ENCODE data around the gene ZNF326.
"Not testable (repeated sequence)": the region's sequence is repeated elsewhere in the genome, so short reads cannot be mapped to it uniquely, and the experiment has no call there.

The ZNF326 gene

DNA sequence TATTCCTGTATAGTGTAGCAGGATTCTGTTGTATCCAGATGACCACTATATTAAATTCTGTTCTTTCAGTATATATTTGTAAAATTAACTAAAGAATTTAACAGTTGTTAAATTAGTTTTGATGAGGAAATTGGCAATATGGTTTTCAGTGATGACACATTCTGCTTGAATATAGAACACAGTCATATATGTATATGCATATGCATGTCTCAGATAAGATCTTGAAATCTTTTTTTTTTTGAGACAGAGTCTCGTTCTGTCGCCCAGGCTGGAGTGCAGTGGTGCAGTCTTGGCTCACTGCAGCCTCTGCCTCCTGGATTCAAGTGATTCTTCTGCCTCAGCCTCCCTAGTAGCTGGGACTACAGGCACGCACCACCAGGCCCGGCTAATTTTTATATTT, 2.2 kb downstream of the ZNF326 start:
- DNase-seq: not testable (repeated sequence)

DNA sequence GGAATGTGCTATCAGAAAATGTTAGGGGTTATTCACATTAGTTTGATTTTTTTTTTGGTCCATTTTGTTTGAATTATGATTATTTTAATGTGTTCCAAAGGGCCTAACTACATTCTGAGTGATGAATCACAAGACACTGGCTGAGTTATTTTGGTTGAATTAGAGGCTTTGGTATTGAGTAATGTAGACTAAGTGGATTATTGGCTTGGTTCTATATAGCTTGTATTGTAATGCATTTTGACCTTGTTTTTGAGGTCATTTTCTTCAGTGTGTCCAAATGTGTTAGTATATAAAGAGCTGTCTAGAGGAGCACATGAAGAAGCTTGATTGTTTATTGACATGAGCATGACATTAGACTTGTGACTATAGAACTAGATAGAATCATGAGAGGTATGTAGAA, 3.4 kb downstream of the ZNF326 start:
- no peak for DNase-seq

DNA sequence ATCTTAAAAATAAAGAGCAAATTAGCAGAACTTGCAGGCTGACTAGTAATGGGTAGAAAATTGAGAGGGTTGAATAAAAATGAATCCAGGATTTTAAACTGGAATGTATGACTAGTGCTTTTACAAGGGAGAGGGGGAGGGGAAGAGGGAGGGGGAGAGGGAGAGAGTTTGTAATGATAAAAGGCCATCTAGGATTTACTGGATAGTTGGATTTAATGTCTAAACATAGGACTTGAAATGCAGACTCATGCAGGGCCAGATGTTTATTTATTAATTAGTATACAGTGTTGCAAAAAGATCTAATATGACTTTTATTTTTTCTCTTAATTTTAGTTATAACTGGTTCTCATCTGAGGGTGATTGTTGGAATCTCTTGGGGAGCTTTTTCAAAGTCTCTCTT, 4.3 kb downstream of the ZNF326 start:
- DNase-seq: no peak

DNA sequence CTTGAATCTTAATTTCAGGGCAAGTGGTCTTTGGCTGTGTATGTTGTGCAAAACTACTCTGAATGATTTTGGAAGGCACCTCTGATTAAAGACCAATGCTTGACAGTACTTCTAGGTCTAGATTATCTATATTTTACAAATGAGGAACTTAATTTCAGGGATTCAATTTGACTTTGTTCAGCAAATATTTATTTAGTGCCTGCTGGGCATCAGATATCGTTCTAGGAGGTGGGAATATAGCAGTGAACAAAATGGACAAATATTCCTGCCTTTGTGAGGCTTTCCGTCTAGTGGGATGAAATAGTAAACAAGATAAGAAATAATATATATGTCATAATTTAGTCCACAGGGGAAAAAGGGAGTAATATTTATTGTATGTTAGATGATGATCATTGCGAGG, 4.7 kb downstream of the ZNF326 start:
- DNase-seq: no peak

DNA sequence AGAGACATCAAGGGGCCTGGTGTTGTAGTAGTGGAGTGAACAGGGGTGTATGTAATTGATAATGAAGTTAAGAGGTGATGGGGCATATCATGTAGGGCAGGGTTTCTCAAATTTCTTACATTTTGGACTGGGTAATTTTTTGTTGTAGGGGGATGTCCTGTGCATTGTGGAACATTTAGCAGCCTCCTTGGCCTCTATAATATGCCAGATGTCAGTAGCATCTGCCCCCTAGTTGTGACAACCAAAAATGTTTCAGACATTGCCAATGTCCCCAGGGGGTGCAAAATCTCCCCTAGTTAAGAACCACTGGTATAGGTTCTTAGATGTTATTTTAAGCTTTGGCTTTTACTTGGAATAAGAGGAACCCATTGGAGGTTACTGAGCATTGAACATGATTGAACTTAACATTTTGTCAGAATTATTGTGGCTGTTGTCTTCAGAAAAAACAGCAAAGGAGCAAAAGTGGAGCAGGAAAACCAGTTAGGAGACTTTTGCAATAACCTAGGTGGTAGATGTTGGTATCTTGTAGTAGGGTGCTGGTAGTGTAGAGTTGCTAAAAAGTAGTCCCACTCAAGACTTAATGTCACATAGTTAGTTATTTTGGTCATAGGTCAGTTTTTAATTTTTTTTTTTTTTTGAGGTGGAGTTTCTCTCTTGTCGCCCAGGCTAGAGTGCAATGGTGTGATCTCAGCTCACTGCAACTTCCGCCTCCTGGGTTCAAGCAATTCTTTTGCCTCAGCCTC, 6.2 kb downstream of the ZNF326 start:
- DNase-seq: no peak

DNA sequence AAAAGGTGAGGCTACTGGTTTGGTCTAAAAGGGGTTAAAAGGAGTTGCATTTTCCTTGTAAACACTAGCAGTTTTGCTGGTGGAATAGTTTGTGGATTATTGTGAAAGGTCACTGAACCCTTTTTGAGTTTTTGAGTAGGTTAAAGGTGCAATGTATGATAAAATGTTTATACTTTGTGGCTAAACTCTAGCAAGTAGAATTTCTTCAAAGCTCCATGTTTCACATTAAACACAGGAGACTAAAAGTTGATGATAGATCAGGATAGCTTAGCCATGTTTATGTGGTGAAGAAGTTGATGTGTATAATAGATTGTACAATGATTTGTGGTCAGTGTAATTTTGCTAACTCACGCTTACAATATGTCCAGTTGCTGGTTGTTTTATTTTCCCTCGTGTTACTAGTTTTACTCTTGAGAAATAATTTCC, 13.1 kb downstream of the ZNF326 start:
- no peak for DNase-seq

DNA sequence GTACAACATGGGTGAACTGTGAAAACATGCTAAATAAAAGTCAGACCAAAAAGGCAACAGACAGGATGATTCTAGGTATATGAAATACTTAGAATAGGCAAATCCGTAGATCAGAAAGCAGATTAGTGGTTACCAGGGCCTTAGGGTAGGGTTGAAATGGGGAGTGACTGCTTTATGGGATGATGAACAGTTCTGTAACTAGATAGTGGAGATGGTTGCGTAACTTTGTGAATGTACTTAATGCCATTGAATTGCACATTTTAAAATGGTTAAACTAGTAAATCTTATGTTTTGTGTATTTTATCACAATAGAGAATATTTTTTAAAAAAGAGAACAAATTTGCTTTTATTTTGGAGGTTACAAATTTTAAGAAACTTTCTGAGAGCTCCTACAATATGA, 17.4 kb downstream of the ZNF326 start:
- no peak for DNase-seq

DNA sequence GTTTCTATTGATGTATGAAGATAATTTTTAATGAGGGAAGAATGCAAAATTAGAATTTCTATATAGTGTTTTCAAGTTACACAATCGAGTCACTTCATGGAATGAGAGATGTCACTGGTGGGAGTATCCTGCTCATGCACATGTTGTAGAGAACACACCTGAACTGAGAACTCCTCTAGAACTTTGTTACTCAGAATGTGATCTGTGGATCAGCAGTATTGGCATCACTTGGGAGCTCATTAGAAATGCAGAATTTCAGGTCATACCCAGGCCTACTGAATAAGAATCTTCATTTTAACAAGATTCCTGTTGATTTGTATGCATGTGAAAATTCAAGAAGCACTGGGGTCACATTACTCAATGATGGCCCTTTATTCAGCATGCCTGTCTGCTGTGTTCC, 28.8 kb downstream of the ZNF326 start:
- DNase-seq: no peak

DNA sequence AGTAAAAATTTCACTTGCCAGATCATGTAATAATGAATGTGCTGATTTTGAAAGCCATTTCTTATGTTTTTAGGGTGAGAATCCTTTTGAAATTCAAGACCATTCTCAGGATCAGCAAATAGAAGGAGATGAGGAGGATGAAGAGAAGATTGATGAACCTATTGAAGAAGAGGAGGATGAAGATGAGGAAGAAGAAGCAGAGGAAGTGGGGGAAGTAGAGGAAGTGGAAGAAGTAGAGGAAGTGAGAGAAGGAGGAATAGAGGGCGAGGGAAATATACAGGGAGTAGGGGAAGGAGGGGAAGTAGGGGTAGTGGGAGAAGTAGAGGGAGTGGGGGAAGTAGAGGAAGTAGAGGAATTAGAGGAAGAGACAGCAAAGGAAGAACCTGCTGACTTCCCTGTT, 32.4 kb downstream of the ZNF326 start:
- DNase-seq: no peak

DNA sequence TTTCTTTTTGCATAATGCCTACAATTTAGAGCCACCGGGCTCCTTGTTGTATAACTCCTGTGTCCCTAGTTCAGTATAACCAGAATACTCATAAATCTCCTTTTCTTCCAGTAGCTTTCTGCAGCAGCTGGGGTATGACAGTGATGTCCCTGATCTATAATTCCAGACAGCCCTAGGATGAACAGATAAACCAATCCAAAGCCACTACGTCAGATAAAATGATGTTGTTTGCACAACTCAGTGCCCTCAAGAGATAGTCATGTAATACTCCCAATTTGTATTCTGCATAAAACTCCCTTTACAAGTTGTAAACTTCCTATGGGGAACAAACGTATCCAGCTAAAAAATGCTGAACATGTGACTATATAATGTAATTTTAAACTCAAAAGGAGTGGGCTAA, 44.7 kb downstream of the ZNF326 start:
- DNase-seq: no peak

DNA sequence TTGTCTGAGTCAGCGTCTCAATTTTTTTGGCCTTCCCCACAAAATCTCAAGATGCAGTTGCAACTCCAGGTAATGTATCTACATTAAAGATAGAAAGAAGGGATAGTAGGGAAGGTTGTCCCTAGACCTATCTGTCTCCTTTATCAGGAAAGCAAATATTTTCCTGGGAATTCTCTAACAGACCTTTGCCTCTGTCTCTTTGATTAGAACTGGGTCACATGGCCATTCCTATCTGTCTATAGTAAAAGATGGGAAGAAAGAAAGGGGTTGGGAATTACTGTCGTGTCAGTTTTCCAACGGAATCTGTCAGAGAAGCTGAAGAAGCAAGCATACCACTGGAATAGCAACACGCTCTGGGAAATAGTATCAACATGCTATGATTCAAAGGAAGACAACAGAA, 48.7 kb downstream of the ZNF326 start:
- no peak for DNase-seq

DNA sequence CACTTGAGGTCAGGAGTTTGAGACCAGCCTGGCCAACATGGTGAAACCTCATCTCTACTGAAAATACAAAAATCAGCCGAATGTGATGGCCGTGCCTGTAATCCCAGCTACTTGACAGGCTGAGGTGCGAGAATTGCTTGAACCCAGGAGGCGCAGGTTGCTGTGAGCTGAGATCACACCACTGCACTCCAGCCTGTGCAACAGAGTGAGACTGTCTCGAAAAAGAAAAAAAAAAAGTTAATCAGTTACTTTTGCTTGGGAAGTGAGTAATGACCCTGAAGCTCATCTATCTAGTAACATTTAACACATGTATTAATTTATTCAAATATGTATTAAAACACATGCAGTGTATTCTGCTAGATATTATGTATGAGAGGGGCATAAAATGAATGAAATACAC, 49.4 kb downstream of the ZNF326 start:
- no peak for DNase-seq

DNA sequence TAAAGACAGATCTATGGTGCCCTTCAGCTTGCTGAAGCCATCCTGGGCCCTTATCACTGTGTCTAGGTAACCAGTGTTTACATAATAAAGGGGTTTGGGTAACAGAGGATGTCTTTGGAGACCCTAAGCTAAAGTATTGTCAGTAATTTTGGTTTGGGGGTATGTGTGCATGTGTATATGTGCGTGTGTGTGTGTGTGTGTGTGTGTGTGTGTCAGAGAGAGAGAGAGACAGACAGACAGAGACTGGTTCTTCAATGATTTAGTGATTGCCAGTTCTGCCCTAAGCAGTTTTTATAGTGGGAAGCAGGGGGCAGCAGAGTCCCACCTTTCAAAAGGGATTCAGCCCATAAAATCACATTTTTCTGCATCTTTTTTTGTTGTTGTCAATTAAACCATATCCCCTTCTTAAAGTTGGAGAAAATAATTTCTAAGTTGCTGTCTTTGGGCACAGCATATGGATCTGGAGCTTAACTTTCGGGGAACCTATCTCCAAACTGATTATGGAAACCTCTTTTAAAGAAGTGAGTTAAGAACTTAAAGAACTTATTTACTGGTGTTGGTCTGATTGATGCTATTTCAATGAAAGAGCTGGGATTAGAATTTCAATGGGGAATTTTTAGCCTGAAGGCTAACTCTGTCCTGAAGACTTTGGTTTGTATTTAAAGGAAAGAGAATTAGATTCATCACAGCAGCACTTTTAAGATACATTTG, 51.1 kb downstream of the ZNF326 start:
- DNase-seq: peak; percentile 35

DNA sequence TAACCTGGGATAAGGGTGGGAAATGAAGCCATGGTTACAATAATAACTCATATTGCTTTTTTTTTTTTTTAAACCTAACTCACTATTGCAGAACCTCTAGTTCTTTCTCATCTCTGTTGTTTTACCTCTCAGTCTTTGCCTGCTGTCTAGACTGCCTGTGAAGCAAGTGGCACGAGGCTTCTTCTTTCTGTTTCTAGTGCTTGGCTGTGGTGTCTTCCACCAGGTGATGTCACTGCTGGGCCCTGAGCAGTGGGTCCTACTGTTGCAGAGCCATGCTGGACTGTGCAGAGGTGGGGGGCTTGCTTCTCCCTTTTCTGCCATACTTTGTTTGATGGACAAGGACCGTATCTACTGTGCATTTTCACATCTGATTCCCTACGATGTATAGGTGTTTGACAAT, 51.7 kb downstream of the ZNF326 start:
- no peak for DNase-seq

DNA sequence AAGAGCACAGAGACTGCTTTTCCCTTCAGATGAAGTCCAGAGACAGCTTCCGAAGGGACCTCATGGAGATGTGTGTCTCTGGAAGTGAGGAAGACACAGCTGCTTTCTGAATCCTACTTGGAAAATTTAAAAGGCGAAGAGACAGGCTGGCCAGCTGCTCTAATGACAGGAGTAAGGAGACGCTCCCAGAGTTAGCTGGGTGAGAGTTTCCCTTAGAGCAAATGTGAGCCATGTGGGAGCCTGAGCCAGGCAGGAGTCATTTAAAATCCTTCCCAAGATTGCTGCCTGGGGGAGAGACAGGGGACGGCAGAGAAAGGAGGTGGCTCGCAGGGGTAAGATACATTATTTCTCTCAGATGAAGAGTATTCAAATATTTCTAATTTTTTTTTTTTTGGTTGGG, 53.1 kb downstream of the ZNF326 start:
- no peak for DNase-seq

DNA sequence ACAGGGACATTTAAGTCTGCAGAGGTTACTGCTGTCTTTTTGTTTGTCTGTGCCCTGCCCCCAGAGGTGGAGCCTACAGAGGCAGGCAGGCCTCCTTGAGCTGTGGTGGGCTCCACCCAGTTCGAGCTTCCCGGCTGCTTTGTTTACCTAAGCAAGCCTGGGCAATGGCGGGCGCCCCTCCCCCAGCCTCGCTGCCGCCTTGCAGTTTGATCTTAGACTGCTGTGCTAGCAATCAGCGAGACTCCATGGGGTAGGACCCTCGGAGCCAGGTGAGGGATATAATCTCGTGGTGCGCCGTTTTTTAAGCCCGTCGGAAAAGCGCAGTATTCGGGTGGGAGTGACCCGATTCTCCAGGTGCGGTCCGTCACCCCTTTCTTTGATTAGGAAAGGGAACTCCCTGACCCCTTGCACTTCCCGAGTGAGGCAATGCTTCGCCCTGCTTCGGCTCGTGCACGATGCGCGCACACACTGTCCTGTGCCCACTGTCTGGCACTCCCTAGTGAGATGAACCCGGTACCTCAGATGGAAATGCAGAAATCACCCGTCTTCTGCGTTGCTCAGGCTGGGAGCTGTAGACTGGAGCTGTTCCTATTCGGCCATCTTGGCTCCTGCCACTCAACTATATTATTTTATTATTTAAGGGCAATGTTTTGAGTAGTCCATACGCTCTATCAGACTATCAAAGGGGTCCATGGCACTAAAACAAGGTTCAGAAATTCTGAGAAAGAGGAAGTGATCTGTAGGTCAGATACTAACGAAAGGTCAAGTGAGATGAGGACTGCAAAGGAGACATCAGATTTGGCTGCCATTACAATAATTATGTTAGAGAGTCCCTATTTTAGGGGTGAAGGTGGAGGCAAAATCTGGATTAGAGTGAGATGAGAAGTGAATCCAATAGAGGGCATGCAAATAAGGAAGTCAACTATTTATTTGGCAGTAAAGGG, 68.1 kb downstream of the ZNF326 start:
- DNase-seq: peak; percentile 38

DNA sequence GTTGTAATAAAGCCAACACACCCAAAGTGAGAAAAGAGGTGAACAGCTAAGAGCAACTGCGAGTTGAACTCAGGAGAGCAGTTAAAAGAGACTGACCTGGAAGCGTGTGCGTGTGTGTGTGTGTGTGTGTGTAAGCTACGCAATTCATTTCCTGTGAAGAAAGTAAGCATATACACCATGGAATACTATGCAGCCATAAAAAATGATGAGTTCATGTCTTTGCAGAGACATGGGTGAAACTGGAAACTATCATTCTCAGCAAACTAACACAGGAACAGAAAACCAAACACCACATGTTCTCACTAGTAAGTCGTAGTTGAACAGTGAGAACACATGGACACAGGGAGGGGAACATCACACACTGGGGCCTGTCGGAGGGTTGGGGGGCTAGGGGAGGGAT, 69.2 kb downstream of the ZNF326 start:
- DNase-seq: not testable (repeated sequence)

DNA sequence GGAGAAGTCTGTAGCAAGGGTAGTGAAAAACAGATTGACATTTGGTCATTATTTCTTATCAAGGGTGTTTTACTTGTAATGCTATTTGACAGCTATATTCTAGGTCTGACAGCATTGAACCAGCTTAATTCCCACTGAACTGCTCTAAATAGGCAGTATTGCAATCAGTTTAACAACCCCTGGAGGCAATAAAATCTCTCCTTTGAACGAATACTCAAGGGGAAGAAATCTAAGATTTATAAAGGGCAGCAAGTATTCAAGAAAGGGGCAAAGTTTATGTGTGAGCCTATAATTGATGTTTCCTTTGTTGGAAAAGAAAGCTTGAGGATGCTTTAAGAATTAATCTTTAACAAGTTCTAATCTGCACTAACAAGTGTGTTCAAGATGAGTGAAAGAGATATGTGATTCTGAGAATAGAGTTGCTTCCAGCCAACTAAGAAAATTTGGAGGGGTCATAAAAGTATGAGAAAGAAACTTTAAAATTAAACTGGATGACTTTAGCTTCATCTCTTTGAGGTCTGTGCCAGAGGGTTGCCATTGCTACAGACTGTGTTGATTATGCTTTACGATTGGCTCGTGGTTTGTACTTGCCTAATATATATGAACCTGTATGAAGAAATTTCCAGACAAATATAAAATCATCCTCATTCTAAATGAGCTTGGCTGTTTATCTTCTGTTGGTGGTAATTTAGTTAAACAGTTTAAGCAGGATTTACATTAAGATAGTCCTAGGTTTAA, 72.5 kb downstream of the ZNF326 start:
- DNase-seq: no peak

DNA sequence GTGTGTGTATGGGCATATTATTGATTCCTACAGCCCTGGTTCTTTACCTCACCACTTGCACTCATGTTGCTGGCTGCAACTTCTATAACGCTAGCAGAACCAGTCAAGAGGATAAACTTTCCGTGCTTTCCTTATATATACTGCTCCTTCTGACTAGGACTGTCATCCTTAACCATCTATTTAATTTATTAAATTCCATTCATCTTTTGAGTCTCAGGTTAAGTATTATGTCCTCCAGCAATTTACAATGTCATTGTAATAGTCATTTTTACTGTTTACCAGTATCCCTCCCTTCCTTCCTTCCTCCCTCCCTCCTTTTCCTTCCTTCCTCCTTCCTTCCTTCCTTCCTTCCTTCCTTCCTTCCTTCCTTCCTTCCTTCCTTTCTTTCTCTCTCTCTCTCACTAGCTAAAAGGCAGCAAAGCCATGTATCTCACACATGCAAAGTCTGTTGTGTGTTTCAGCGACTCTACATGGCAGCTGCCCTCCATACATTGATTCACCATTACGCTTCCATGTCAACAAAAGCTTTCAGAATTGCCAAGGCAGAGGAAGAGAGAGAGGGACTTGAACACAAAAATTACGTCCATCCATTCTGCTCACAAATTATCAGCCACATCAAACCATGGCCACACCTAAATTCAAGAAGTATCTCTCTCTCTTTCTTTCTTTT, 73.8 kb downstream of the ZNF326 start:
- no peak for DNase-seq

DNA sequence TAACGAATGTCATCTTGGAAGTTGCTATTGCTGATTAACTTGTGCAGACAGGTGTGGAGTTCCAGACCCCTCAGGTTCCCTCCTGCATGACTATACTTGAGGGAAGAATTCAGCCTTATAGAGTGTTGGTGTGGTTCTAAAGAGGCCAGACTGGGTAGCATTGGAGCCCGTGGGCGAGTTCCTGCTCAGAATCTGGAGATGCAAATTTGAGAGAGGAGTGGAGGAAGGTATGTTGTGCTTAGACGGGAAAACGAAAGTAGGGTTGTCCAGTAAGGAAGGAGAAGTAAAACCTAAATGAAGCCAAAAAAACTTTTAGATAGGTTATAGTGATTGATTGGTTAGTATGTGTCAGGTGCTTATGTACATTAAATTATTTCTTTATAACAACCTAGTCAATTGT, 79.2 kb downstream of the ZNF326 start:
- no peak for DNase-seq

DNA sequence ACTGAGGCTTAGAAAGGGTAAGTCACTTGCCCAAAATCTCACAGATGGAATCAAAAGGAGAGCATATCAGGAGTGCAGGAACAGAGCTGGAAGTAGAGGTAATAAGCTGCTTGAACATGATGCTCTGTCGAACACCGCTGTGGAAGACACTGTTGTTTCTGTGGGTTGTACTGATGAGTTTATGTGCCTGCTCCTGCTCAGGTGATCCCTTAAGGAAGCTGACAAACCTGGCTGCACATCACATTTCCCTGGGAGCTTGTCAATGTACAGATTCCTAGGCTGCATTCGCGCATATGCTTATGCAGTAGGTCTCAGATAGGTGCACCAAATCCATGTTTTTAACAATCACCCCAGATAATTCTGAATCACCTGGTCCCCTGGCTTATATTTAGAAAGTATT, 79.7 kb downstream of the ZNF326 start:
- no peak for DNase-seq

DNA sequence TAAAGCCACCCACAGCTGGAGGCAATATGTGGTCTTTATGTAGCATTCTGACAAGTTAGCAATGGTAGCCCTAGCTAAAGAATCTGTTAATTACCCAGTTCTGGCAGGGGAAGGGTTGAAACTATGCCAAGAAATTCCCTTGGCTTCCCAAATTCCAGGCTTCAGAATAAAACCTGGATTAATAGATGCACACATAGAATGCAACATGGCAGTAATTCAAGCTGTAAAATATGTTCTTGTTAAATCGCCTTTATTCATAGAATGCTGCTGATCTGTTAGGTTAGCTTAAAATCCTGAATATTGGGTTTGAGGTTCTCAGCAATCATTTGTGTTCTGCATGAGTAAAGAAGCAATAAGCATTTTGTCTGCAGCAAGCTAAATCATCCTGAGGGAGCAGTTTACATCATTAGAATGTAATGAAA, 80.1 kb downstream of the ZNF326 start:
- no peak for DNase-seq

All from NCI-H510A treated with DMSO at 0.1 percent for 48 hours (cell line).